Measurements from ENCODE around the gene ZMIZ1. TPM values are rescaled to one million over a fixed set of nuclear protein-coding genes. Genes with fewer than 3 reads are reported as not detected.
A peak's percentile ranks its signal among the peaks of the same experiment; 100 is the strongest.

Gene ZMIZ1
- polyA plus RNA-seq, 6 donors from 2014 or later, result 0.11 to 2.9 (median 1.5) TPM

- H3K4me1 Mint-ChIP-seq, result peaks cover 15 to 22% (median 21%) of the 10 kb centered on the region in 3 donors
- no peak overlapping the region for H3K4me3 Mint-ChIP-seq
- H3K27ac Mint-ChIP-seq, result no peak overlapping the region
- peaks cover 10 to 20% of the 10 kb centered on the region in 2 donors for H3K36me3 Mint-ChIP-seq
- H3K27me3 Mint-ChIP-seq, result no peaks in the 10 kb centered on the region
- ATAC-seq (ENCODE audit: low read depth in 2 of 2), result no peak
- DNase-seq, result no peak
- no peaks in the 10 kb centered on the region for H3K9me3 Mint-ChIP-seq
Measured at GRCh38 chr10:79298403-79299244, 229.9 kb downstream of the ZMIZ1 start.

GRCh38 chr10:79299397-79300241 lies 230.9 kb downstream of the ZMIZ1 start:
- Mint-ChIP-seq H3K27me3 (no peaks in the 10 kb centered on the region), H3K9me3 (no peaks in the 10 kb centered on the region), H3K36me3 (peaks cover 5 to 20% of the 10 kb centered on the region in 2 donors), H3K4me1 (peaks cover 7 to 12% (median 11%) of the 10 kb centered on the region in 3 donors), H3K27ac (peak overlapping the region in 2 of 6 donors; percentile 85 to 93), H3K4me3 (no peak overlapping the region)
- ATAC-seq (ENCODE audit: low read depth in 2 of 2), result no peak
- DNase-seq, result no peak

DNA sequence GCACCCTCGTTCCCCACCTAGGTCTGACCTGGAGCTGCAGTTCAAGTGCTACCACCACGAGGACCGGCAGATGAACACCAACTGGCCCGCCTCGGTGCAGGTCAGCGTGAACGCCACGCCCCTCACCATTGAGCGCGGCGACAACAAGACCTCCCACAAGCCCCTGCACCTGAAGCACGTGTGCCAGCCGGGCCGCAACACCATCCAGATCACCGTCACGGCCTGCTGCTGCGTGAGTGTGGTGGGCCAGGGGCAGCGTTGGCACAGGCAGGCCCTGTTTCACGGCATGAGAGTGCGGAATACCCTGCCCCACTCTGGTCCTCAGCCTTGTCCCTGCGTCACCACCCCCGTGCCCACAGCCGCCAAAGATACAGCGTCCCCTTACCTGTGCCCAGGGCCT lies 231.9 kb downstream of the ZMIZ1 start:
- H3K9me3 Mint-ChIP-seq, result no peaks in the 10 kb centered on the region
- peaks cover 2 to 5% (median 4%) of the 10 kb centered on the region in 3 donors for H3K4me1 Mint-ChIP-seq
- H3K36me3 Mint-ChIP-seq, result peaks cover under 1 to 20% of the 10 kb centered on the region in 2 donors
- H3K27ac Mint-ChIP-seq, result no peak overlapping the region
- no peak for DNase-seq
- no peak overlapping the region for H3K4me3 Mint-ChIP-seq
- ATAC-seq (ENCODE audit: low read depth in 2 of 2), result no peak
- no peaks in the 10 kb centered on the region for H3K27me3 Mint-ChIP-seq

- peaks cover 0 to 2% (median 0%) of the 10 kb centered on the region in 3 donors for H3K4me1 Mint-ChIP-seq
- no peak for ATAC-seq (ENCODE audit: low read depth in 2 of 2)
- H3K27me3 Mint-ChIP-seq, result no peaks in the 10 kb centered on the region
- no peak for DNase-seq
- peaks cover 0 to 20% of the 10 kb centered on the region in 2 donors for H3K36me3 Mint-ChIP-seq
- no peak overlapping the region for H3K4me3 Mint-ChIP-seq
- H3K27ac Mint-ChIP-seq, result peak overlapping the region in 2 of 6 donors; percentile 37 to 76
- no peaks in the 10 kb centered on the region for H3K9me3 Mint-ChIP-seq
Measured at GRCh38 chr10:79301754-79302530, 233.2 kb downstream of the ZMIZ1 start.

GRCh38 chr10:79303631-79304478 lies 235.1 kb downstream of the ZMIZ1 start:
- Mint-ChIP-seq H3K27me3 (no peaks in the 10 kb centered on the region), H3K9me3 (no peaks in the 10 kb centered on the region), H3K36me3 (peaks cover 5 to 25% of the 10 kb centered on the region in 2 donors), H3K4me1 (peaks cover 0 to 3% (median 2%) of the 10 kb centered on the region in 3 donors), H3K4me3 (no peak overlapping the region), H3K27ac (peak overlapping the region in 1 of 6 donors; percentile 15)
- DNase-seq, result no peak
- ATAC-seq (ENCODE audit: low read depth in 2 of 2), result no peak

- Mint-ChIP-seq H3K4me3 (no peak overlapping the region), H3K27ac (peak overlapping the region in 2 of 6 donors; percentile 15 to 29), H3K9me3 (no peaks in the 10 kb centered on the region), H3K36me3 (peaks cover 5 to 28% of the 10 kb centered on the region in 2 donors), H3K4me1 (peaks cover 2 to 7% (median 5%) of the 10 kb centered on the region in 3 donors), H3K27me3 (no peaks in the 10 kb centered on the region)
- DNase-seq, result no peak
- ATAC-seq (ENCODE audit: low read depth in 2 of 2), result no peak
Measured at GRCh38 chr10:79304479-79305087, 235.8 kb downstream of the ZMIZ1 start.

GRCh38 chr10:79305515-79305914 lies 236.7 kb downstream of the ZMIZ1 start:
- Mint-ChIP-seq H3K27me3 (no peaks in the 10 kb centered on the region), H3K9me3 (no peaks in the 10 kb centered on the region), H3K4me3 (no peak overlapping the region), H3K36me3 (peaks cover 5 to 21% of the 10 kb centered on the region in 2 donors), H3K4me1 (peaks cover 2 to 8% (median 5%) of the 10 kb centered on the region in 3 donors), H3K27ac (peak overlapping the region in 1 of 6 donors; percentile 29)
- DNase-seq, result no peak
- ATAC-seq (ENCODE audit: low read depth in 2 of 2), result no peak

DNA sequence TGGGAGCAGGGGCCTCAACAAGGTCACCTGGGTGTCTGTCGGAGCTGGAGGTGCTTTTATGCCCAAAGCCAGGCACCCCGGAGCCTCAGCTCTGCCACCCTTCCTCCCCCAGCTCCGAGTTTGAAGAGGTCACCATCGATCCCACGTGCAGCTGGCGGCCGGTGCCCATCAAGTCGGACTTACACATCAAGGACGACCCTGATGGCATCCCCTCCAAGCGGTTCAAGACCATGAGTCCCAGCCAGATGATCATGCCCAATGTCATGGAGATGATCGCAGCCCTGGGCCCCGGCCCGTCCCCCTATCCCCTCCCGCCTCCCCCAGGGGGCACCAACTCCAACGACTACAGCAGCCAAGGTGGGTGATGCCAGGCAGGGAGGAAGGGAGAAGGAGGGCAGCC lies 237.2 kb downstream of the ZMIZ1 start:
- DNase-seq (no peak), ATAC-seq (ENCODE audit: low read depth in 2 of 2) (no peak)
- Mint-ChIP-seq H3K36me3 (peaks cover 5 to 17% of the 10 kb centered on the region in 2 donors), H3K27me3 (no peaks in the 10 kb centered on the region), H3K27ac (peak overlapping the region in 1 of 6 donors; percentile 29), H3K4me3 (no peak overlapping the region), H3K9me3 (no peaks in the 10 kb centered on the region), H3K4me1 (peaks cover 2 to 8% (median 5%) of the 10 kb centered on the region in 3 donors)

- ATAC-seq (ENCODE audit: low read depth in 2 of 2) (no peak), DNase-seq (no peak)
- H3K9me3 Mint-ChIP-seq, result no peaks in the 10 kb centered on the region
- H3K4me3 Mint-ChIP-seq, result no peak overlapping the region
- no peaks in the 10 kb centered on the region for H3K27me3 Mint-ChIP-seq
- peaks cover 0 to 8% (median 5%) of the 10 kb centered on the region in 3 donors for H3K4me1 Mint-ChIP-seq
- no peak overlapping the region for H3K27ac Mint-ChIP-seq
- H3K36me3 Mint-ChIP-seq, result peaks cover 5 to 9% of the 10 kb centered on the region in 2 donors
Measured at GRCh38 chr10:79306644-79307220, 238.0 kb downstream of the ZMIZ1 start.

DNA sequence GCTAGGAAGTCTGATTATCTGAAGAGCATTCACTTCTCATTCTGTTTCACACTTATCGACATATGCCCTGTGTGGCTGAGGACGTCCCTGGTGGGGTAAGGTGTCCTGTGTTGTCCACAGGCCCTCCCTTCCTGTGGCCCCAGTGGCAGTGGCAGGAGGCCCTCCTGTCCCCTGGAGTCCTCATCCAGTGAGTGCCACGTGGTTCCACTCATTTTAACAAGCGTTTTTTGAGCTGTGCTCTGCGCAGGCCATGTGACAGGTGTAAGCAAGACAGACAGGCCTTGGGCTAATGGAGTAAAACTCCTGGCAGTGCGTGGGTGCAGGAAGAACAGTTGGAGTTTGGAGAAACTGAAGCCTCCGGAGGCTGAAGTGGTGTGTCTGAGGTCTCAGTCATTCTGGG lies 239.2 kb downstream of the ZMIZ1 start:
- DNase-seq (no peak), ATAC-seq (ENCODE audit: low read depth in 2 of 2) (no peak)
- H3K4me1 Mint-ChIP-seq, result peaks cover 0 to 8% (median 5%) of the 10 kb centered on the region in 3 donors
- H3K27ac Mint-ChIP-seq, result peak overlapping the region in 2 of 6 donors; percentile 8 to 9
- H3K27me3 Mint-ChIP-seq, result no peaks in the 10 kb centered on the region
- no peaks in the 10 kb centered on the region for H3K9me3 Mint-ChIP-seq
- no peak overlapping the region for H3K4me3 Mint-ChIP-seq
- H3K36me3 Mint-ChIP-seq, result peaks cover 5 to 8% of the 10 kb centered on the region in 2 donors

- Mint-ChIP-seq H3K4me1 (peaks cover 0 to 8% (median 5%) of the 10 kb centered on the region in 3 donors), H3K9me3 (no peaks in the 10 kb centered on the region), H3K36me3 (peaks cover 5 to 8% of the 10 kb centered on the region in 2 donors), H3K27ac (no peak overlapping the region), H3K27me3 (no peaks in the 10 kb centered on the region), H3K4me3 (no peak overlapping the region)
- DNase-seq (no peak), ATAC-seq (ENCODE audit: low read depth in 2 of 2) (no peak)
Measured at GRCh38 chr10:79308969-79309665, 240.4 kb downstream of the ZMIZ1 start.
